OCI-LY7 (cell line): ENCODE measurements around the gene ANO9.
"Not testable (repeated sequence)": the region's sequence is repeated elsewhere in the genome, so short reads cannot be mapped to it uniquely, and the experiment has no call there.

Experiments used
- EZH2phosphoT487 ChIP-seq: fragments of 200-600 bp; sonication (generic); IDR thresholded peaks from 2 replicates; pipeline ENCODE4 v1.6.1; 2018; ENCODE audit warnings: low read depth, borderline replicate concordance, mild to moderate bottlenecking, mixed run types, antibody characterized with exemption, low read length, moderate library complexity, mixed read lengths
- TF ChIP-seq, protein P1 (sequence below): fragments of 200-600 bp; sonication (generic); conservative IDR thresholded peaks from 2 replicates; pipeline ENCODE4 v1.5.1; 2014; ENCODE audit warnings: mild to moderate bottlenecking, antibody characterized with exemption, low read length, moderate library complexity, mixed read lengths

- TF ChIP-seq, protein P1, sequence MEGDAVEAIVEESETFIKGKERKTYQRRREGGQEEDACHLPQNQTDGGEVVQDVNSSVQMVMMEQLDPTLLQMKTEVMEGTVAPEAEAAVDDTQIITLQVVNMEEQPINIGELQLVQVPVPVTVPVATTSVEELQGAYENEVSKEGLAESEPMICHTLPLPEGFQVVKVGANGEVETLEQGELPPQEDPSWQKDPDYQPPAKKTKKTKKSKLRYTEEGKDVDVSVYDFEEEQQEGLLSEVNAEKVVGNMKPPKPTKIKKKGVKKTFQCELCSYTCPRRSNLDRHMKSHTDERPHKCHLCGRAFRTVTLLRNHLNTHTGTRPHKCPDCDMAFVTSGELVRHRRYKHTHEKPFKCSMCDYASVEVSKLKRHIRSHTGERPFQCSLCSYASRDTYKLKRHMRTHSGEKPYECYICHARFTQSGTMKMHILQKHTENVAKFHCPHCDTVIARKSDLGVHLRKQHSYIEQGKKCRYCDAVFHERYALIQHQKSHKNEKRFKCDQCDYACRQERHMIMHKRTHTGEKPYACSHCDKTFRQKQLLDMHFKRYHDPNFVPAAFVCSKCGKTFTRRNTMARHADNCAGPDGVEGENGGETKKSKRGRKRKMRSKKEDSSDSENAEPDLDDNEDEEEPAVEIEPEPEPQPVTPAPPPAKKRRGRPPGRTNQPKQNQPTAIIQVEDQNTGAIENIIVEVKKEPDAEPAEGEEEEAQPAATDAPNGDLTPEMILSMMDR: not testable (repeated sequence)
- not testable (repeated sequence) for TF ChIP-seq EZH2phosphoT487
Measured at GRCh38 chr11:424766-425165, 17.0 kb downstream of the ANO9 start.
